Fibroblast of skin of right quadriceps (primary cell): ENCODE data around the gene SPN.
A peak's percentile ranks its signal among the peaks of the same experiment; 100 is the strongest.
"Not testable (repeated sequence)": the region's sequence is repeated elsewhere in the genome, so short reads cannot be mapped to it uniquely, and the experiment has no call there.

Source experiments
- DNase-seq: peaks from one replicate; pipeline ENCODE4 v3.0.0-alpha.2; 2013

Gene SPN

GRCh38 chr16:29649588-29650494, 13.2 kb upstream of the SPN start:
- DNase-seq: no peak

- no peak for DNase-seq
These were observed 12.3 kb upstream of the SPN start for GRCh38 chr16:29650771-29651170.

- no peak for DNase-seq
These were observed 11.2 kb upstream of the SPN start for GRCh38 chr16:29651774-29652349.

DNA sequence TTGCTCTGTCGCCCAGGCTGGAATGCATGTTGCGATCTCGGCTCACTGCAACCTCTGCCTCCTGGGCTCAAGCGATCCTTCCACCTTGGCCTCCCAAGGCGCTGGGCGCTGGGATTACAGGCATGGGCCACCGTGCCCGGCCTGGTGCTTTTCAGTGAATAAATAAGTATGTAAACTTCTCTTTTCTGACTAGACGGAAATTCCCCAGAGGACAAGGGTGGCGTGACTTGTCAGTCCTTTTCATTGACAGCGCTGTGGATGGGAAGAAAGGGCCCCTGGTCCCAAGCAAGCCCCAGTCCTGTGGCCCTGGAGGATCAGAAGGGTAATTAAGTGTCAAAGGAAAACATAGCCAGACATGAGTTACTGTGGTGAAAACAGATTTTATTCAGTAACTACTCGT, 9.6 kb upstream of the SPN start:
- no peak for DNase-seq

DNA sequence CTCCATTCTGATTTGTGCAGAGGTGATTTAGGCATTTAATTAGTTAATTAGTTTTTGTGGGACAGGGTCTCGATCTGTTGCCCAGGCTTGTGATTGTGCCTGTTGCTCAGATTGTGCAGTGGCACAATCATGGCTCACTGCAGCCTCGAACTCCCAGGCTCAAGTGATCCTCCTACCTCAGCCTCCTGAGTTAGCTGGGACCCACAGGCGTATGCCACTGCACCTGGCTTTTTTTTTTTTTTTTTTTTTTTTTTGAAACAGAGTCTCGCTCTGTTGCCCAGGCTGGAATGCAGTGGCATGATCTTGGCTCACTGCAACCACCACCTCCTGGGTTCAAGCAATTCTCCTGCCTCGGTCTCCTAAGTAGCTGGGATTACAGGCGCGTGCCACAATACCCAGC, 9.2 kb upstream of the SPN start:
- not testable (repeated sequence) for DNase-seq

GRCh38 chr16:29656688-29657523, 6.1 kb upstream of the SPN start:
- DNase-seq: no peak

DNA sequence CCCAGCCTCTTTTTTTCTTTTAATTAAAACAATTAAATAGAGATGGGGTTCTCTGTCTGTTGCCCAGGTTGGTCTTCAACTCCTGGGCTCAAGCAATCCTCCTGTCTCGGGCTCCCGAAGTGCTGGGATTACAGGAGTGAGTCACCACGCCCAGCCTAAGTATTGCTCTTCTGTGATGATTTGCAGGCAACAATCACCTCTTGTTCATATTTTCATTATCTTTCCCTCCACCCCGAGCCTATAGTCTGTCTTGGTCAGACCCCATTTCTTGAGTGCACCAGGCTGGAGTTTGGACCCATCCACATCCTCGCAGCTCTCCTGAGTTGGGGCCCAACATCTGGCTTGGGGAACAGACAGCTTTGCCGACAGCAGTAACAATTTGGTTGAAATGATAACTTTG, 4.3 kb upstream of the SPN start:
- no peak for DNase-seq

- no peak for DNase-seq
These were observed 883 bp upstream of the SPN start for GRCh38 chr16:29662000-29662728.

- DNase-seq: no peak
These were observed 375 bp upstream of the SPN start for GRCh38 chr16:29662729-29663015.

GRCh38 chr16:29663807-29664090, 702 bp downstream of the SPN start:
- DNase-seq: no peak

DNA sequence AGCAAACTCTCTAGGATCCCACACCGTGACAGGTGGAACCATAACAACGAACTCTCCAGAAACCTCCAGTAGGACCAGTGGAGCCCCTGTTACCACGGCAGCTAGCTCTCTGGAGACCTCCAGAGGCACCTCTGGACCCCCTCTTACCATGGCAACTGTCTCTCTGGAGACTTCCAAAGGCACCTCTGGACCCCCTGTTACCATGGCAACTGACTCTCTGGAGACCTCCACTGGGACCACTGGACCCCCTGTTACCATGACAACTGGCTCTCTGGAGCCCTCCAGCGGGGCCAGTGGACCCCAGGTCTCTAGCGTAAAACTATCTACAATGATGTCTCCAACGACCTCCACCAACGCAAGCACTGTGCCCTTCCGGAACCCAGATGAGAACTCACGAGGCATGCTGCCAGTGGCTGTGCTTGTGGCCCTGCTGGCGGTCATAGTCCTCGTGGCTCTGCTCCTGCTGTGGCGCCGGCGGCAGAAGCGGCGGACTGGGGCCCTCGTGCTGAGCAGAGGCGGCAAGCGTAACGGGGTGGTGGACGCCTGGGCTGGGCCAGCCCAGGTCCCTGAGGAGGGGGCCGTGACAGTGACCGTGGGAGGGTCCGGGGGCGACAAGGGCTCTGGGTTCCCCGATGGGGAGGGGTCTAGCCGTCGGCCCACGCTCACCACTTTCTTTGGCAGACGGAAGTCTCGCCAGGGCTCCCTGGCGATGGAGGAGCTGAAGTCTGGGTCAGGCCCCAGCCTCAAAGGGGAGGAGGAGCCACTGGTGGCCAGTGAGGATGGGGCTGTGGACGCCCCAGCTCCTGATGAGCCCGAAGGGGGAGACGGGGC, 1.3 kb downstream of the SPN start:
- no peak for DNase-seq

DNA sequence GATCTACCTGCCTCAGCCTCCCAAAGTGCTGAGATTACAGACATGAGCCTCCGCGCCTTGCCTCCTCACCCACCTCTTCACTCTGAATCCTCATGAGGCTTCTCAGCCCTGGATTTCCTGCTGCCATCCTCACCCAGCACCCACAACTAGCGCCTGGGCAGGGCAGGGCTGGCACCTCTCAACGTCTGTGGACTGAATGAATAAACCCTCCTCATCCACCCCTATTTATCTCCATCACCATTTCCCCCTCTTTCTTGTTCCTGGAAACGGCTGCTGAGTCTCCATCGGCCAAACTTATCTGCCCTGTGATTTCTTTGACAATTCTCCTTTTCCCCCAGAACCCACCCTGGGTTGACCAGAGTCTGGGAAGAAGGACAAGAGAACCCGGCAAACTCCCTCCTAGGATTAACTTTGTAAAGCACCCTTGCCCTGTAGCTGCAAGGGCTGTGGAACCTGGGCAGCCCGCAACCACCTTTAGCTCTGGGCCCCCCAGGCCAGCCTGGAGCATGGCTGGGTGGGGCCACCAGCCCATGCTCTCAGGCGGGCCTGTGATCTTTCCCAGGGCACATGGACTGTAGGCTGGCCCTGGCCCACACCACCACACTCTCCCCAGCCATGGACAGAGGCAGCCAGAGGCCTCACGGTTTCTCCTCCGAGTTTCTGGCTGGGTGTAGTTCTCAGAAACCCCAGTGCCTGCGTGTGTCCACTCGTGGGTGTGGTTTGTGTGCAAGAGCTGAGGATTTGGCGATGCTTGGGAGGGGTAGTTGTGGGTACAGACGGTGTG, 2.4 kb downstream of the SPN start:
- no peak for DNase-seq

DNA sequence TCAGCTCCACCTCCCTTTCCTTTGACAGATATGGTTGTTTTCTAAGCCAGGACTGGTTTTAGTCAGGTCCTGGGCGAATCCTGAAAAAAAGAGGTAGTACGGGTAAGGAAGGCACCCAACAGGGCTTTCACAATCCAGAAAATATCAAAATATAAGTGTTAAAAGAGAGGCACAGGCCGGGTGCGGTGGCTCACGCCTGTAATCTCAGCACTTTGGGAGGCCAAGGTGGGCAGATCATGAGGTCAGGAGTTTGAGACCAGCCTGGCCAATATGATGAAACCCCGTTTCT, 4.2 kb downstream of the SPN start:
- not testable (repeated sequence) for DNase-seq

DNA sequence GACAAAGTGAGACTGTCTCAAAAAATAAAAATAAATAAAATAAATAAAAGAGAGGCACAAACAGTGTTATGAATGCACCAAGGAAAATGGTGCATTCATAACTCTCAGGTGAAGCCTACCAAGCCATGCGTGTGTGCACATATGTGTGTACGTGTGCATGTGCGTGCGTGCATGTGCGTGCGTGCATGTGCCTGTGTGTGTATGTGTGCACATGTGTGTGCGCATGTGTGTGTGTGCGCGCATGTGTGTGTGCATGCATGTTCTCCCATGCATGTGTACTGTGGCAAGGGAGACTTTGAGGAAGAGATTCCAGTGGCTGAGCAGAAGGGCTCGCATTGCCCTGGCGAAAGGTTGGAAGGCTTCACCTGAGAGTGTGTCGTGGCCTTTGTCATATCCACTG, 4.7 kb downstream of the SPN start:
- DNase-seq: no peak

DNA sequence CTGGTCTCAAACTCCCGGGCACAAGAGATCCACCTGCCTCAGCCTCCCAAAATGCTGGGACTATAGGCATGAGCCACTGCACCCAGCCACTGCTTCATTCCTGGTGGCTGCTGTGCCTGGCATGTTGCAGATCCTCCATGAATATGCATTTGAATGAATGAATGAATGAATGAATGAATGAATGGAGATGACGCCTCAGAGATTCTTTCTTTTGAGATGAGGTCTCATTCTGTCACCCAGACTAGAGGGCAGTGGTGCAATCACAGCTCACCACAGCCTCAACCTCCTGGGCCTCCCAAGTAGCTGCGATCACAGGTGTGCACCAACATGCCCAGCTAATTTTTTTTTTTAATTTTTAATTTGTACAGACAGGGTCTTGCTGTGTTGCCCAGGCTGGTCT, 5.2 kb downstream of the SPN start:
- DNase-seq: no peak

GRCh38 chr16:29673501-29673900, 10.5 kb downstream of the SPN start:
- no peak for DNase-seq

DNA sequence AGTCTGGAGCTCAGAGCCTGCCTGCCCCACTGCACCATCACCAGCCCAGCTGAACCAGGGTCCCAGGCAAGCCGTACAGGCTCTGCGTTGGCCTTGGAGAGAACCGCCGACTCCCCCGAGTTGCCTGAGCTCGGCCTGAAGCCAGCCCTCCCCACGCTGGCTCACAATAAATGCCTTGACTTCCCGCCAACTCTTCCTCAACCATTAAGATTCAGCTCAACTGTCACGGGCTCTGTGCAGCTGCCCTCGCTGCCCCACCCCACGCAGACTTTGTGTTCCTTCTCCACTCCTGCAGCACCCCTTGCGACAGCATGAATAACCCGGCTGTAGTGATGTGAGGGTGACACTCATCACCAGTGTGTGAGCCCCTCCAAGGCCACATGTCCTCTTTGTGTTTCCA, 11.1 kb downstream of the SPN start:
- peak; percentile 46 for DNase-seq

- DNase-seq: peak; percentile 18
These were observed 13.0 kb downstream of the SPN start for GRCh38 chr16:29675811-29676643.

DNA sequence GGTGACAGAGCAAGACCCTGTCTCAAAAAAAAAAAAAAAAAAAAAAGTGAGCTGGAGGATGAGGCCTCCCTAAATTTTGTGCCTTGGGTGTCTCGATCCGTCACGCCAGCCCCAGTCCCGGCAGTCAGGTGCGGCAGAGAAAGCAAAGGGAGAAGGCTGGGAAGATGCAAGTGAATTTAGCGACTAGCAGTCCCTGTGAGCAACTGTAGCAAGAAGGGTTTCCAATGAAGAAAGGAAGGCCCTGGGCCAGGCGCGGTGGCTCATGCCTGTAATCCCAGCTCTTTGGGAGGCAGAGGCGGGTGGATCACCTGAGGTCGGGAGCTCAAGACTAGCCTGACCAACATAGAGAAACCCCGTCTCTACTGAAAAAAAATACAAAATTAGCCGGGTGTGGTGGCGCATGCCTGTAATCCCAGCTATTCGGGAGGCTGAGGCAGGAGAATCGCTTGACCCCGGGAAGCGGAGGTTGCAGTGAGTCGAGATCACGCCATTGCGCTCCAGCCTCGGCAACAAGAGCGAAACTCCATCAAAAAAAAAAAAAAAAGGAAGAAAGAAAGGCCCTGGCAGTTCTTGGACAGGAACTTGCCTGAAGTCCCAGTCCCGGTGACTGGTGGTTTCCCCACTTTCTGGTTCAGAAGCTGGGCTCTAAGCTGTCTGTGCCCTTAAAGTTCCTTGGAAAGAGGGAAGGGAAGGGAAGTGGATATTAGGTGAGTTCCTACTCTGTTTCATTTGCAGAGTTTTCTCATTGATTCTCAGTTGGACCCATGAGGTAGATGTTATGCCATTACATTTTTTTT, 14.1 kb downstream of the SPN start:
- DNase-seq: no peak

DNA sequence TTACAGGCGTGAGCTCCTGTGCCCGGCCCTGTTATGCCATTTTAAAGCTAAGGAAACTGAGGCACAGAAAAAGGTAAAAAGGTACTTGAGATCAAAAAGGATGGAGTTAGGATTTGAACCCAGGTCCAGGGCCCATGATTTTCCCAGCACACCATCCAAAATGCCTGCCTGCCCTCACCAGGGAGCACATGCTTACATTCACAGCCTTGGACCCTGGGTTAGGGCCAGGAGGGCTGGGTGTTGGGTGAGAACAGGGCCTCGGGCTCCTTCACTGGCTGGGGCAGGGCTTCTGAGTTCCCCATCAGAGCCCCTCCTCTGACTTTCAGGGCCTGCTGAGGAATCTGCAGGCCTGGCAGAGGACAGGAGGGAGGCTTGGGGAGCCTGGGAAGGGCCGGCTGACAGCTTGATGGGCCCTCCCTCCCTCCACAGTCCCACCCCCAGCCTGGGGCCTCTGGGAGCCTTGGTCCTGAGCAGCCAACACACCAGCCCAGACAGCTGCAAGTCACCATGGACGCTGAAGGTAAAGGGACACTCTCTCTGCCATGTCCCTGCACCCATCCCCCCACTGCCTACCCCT, 15.7 kb downstream of the SPN start, which contains the start of gene QPRT:
Gene QPRT, plus strand, starts transcription at position 490 of the 577 bp plus-strand sequence. Its CDS starts 18 bp downstream, at position 508.
- DNase-seq: peak; percentile 70
